AG08395 (cell line): Measurements from ENCODE around the gene SOST.

Source experiments
- DNase-seq: peaks from one replicate; pipeline ENCODE4 v3.0.0; 2012; ENCODE audit warnings: mixed read lengths, low spot score

Gene SOST

GRCh38 chr17:43741636-43742035 is 17.0 kb downstream of the SOST start:
- DNase-seq = no peak

- peak; percentile 78 for DNase-seq
Measured at GRCh38 chr17:43740541-43740940, 18.1 kb downstream of the SOST start.

- DNase-seq = no peak
Measured at GRCh38 chr17:43737722-43738121, 20.9 kb downstream of the SOST start.

GRCh38 chr17:43736389-43736788 is 22.2 kb downstream of the SOST start:
- DNase-seq = no peak

- DNase-seq = peak; percentile 90
Measured at GRCh38 chr17:43734376-43734775, 24.2 kb downstream of the SOST start.

GRCh38 chr17:43733956-43734355 is 24.6 kb downstream of the SOST start:
- DNase-seq = no peak

GRCh38 chr17:43732958-43733357 is 25.6 kb downstream of the SOST start:
- peak; percentile 55 for DNase-seq

- no peak for DNase-seq
Measured at GRCh38 chr17:43728081-43728480, 30.5 kb downstream of the SOST start.

- peak; percentile 90 for DNase-seq
Measured at GRCh38 chr17:43723697-43724359, 34.8 kb downstream of the SOST start.

GRCh38 chr17:43722870-43723665 is 35.5 kb downstream of the SOST start:
- DNase-seq = no peak

- DNase-seq = no peak
Measured at GRCh38 chr17:43722269-43722619, 36.3 kb downstream of the SOST start.

GRCh38 chr17:43721537-43722268 is 36.9 kb downstream of the SOST start:
- DNase-seq = peak; percentile 26

GRCh38 chr17:43720311-43721060 is 38.1 kb downstream of the SOST start:
- peak; percentile 69 for DNase-seq

GRCh38 chr17:43719578-43719977 is 39.0 kb downstream of the SOST start:
- no peak for DNase-seq

- no peak for DNase-seq
Measured at GRCh38 chr17:43718544-43718943, 40.0 kb downstream of the SOST start.

GRCh38 chr17:43717913-43718312 is 40.7 kb downstream of the SOST start:
- DNase-seq = no peak

GRCh38 chr17:43714465-43715149 is 44.0 kb downstream of the SOST start:
- peak; percentile 59 for DNase-seq

- peak; percentile 57 for DNase-seq
Measured at GRCh38 chr17:43713494-43714162, 45.0 kb downstream of the SOST start.

- no peak for DNase-seq
Measured at GRCh38 chr17:43712397-43712796, 46.2 kb downstream of the SOST start.

- DNase-seq = no peak
Measured at GRCh38 chr17:43710101-43710500, 48.5 kb downstream of the SOST start.

GRCh38 chr17:43709210-43709609 is 49.4 kb downstream of the SOST start:
- no peak for DNase-seq
